HG02571 (cell line): ENCODE measurements around the gene ENPP5.

Source experiments
- ATAC-seq: cut with Tn5 transposase; IDR thresholded peaks from one replicate; pipeline ENCODE4 v1.9.1; 2021; ENCODE audit warnings: mild to moderate bottlenecking, moderate library complexity; ENCODE audit not compliant: unreplicated experiment

Gene ENPP5

GRCh38 chr6:46113370-46113769, 57.4 kb downstream of the ENPP5 start:
- ATAC-seq = no peak
